H4 (cell line): ENCODE measurements around the gene JPH4. TPM values are rescaled to one million over a fixed set of nuclear protein-coding genes. Genes with fewer than 3 reads are reported as not detected.

Source experiments
- DNase-seq: peaks from one replicate; pipeline ENCODE4 v3.0.0-alpha.2; 2015; ENCODE audit warnings: low spot score
- total RNA-seq: library from RNA; depleted of rRNA; stranded (reverse); fragments of >200 nt; shearing (Covaris generic); gene quantifications from 2 replicates; pipeline ENCODE4 v1.2.3, GENCODE V29; 2014

The JPH4 gene
- total RNA-seq, 1 experiment from 2014 or later = not detected

- DNase-seq = no peak
These were observed 15.0 kb downstream of the JPH4 start for GRCh38 chr14:23563473-23564180.

DNA sequence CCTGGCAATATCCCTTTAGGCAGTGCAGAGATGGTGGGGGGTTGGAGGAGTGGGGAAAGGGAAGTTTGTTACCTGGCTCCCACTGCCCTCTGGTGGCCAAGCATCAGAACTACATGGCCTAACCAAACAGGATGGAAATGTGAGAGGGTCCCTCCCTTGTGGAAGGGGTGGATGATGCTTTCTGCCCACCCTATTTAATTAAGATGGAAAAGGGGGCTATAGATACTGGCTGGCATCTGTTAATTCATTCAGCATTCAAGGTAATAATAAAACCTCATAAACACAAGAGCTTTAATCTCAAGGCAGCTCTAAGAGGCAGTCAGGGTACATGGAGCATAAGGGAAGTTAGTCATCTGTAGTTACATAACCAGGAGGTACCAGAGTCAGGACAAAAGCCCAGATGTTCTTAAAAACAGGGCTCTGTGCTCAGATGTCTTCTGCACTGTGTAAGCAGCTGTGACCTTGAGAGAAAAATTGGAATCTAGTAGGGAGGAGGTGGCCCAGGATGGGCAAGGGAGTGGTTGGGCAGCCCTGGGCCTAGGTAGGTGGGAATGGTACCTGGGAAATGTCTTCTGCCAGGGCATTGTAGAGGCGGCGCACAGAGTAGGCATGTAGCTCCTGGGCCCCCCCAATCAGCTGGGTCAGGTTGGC is 15.6 kb downstream of the JPH4 start:
- DNase-seq = peak; percentile 68

GRCh38 chr14:23561873-23562821 is 16.4 kb downstream of the JPH4 start:
- peak; percentile 99 for DNase-seq

DNA sequence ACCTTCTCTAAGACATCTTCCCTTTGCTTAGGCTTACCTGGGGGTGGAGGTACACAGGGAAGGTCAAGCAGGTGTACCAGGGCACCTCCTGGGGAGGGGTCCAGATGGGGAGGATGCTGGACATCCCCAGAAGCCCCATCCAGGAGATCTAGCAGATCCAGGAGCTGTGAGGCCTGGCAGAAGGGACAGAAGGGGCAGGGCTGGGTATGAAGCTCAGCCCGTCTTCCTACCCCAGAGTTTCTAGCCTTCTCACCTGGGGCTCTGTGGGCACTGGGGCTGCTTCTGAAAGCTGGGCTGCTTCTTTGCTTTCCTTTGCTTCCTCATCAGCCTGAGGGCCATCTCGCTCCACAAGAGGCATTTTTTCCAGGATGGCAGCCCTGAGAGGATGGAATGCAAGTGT is 17.3 kb downstream of the JPH4 start:
- DNase-seq = no peak

GRCh38 chr14:23559926-23560520 is 18.6 kb downstream of the JPH4 start:
- DNase-seq = no peak

DNA sequence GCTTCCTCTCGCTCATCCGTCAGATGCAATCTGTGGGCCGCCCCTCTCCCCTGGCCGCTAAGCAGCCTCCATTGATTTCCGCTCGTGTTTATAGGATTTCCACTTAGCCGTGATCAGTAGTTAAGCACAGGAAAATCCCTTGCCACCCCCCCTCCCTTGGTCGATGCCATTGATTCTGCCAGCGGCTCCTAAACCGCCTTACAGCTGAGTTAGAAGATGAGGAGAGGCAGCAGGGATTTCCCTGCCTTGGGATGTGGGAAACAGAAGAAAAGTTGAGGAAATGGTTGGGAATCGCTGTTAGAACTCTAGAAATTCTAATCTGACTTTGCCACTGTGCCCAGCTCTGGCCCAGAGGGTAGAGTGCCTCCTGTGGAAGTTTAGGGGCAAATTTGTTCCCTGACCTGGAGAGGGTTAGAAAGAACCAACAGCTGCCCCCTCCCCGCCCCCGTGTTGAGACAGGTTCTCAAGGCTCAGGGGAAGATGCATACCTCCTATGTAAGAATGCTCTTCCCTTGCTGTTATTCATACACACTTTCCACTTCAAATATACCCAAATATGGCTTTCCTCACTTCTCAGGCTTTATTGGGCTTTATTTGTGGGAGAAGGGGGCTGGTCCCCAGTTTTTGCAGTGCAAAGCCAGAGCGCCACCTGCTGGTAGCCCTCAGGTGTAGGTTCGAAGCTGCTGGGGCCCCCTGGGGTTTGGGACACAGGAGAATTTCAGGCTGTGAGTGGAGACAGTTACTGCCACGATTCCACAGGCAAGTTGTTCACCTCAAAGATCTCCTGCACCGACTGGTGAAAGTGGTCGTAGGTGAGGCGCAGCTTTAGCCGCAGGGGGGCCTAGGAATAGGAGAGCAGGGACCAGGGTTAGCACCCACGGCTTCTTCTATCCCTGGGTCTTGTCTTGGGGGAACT is 19.3 kb downstream of the JPH4 start:
- peak; percentile 48 for DNase-seq

- no peak for DNase-seq
These were observed 20.1 kb downstream of the JPH4 start for GRCh38 chr14:23558346-23559009.

- DNase-seq = no peak
These were observed 20.6 kb downstream of the JPH4 start for GRCh38 chr14:23557946-23558345.

DNA sequence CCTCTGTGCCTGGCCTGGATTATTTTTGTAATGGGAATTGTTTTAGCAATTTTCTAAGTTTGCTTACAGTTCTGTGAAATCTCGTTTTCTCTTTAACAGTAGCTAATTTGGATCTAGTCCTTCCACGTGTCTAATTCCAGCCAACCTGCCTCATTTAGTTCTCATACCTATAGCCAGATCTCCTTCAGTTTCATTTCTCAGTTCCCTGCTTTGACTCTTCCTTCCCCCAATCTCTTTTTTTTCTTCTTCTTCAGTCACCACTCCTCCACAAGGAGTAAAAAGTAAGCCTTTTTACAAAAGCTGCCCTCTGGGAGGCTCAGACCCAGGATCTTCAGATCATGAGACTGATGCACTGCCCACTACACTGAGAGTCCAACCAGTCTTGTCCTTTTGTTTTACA is 21.1 kb downstream of the JPH4 start:
- DNase-seq = no peak

DNA sequence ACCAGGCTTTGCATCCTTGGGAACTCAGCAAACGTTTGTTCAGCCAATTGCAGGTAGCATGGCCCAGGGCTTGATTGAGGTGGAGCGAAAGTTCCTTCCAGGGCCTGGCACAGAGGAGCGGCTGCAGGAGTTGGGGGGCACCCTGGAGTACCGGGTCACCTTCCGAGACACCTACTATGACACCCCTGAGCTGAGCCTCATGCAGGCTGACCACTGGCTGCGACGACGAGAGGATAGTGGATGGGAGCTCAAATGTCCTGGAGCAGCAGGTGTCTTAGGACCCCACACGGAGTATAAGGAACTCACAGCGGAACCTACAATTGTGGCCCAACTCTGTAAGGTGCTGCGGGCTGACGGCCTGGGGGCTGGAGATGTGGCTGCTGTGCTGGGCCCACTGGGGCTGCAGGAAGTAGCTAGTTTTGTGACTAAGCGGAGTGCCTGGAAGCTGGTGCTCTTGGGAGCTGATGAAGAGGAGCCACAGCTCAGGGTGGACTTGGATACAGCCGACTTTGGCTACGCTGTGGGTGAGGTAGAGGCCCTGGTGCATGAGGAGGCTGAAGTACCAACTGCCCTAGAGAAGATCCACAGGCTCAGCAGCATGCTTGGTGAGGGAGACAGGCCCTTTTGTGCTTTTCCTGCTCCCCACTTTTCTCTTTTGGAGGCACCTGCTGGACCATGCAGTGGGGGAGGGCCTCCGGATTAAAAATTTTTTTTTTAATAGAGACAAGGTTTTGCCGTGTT is 21.7 kb downstream of the JPH4 start:
- DNase-seq = no peak

GRCh38 chr14:23555882-23556699 is 22.5 kb downstream of the JPH4 start, which contains the start of gene THTPA:
THTPA (plus strand) TSS chr14:23556271; CDS start chr14:23556758, 487 bp downstream.
- peak; percentile 85 for DNase-seq

GRCh38 chr14:23555533-23555881 is 23.1 kb downstream of the JPH4 start:
- DNase-seq = no peak

- DNase-seq = no peak
These were observed 27.1 kb downstream of the JPH4 start, which contains the start of gene ZFHX2 for GRCh38 chr14:23551266-23552028. ZFHX2 (minus strand) TSS chr14:23551765; CDS start chr14:23535325, 16,440 bp downstream.

GRCh38 chr14:23550812-23551265 is 27.8 kb downstream of the JPH4 start:
- no peak for DNase-seq

DNA sequence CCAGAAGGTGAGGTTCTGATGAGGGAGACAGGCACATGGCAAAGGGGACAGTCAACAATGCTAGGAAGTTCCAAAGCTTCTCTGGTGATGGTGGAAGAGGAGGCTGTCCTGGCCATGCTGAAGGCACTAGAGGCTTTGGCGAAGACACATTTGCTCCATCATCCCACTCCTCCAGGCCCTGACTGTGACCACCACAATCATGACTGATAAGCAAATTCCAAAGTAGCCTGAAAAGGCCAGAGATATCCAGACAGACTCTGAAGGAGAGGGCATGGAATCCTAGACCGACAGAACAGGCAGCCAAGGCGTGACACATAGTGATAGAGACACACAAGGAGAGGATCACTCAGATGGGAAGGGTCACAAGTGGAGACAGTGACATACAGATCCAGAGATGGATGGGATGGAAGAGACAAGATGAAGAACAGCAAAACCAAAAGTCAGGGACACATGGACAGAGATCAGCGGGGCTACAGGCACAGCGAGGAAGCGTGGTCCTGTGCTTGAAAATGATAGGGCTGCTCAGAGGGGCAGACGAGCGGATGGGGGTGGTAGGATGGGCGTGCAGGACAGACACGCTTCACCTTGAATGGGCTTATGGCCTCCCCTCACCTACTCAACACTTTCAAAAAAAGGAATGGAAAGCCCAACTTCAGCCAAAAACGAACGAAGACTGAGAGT is 28.3 kb downstream of the JPH4 start:
- DNase-seq = no peak

DNA sequence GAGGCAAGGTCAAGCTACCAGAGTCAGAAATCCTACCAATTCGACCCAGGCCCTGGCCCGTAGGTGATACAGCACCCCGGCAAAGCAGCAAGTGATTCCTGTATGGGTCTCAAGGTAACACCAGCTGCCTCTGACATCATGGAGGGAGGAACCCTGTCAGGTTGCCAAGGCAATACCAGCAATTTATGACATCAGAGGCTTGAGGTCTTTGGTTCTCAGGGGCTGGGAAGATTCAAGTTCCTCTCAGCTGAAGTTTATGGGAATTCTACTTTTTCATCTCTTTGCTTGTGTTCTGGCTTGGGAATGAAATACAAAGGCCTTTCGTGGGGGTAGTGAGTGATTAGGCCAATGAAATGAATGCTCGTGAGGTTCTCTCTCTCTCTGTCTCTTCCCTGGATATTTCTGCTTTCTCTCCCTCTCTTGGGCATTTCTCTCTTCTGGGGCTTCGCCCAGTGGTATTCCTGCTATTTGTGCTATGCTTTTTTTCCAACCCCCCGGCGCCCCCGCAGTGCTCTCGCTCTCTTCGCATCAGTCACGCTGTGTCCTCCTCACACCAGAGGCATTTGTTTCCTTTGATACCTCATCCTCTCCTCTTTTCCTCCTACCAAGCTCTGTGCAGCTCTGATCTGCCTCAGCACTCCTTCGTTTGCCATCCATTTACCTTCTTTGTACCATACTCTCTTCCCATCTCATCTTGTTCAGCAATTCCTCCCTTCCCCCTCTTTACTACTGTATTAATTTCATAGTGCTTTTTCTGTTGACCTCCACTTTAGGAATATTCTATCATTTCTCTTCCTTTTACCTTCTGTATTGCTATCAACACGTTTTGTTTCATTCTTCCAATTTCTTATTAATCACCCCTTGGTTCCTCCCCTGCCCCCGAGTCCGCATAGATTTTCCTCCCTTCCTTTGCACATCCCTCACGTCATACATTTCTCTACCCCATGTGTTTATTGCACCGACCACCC is 30.0 kb downstream of the JPH4 start:
- DNase-seq = no peak
